NCI-H2171 (cell line): ENCODE measurements around the gene ZNF277.

Experiments used
- DNase-seq: peaks from one replicate; lab custom pipeline; 2025; lab: John Stamatoyannopoulos, UW

Gene ZNF277

DNA sequence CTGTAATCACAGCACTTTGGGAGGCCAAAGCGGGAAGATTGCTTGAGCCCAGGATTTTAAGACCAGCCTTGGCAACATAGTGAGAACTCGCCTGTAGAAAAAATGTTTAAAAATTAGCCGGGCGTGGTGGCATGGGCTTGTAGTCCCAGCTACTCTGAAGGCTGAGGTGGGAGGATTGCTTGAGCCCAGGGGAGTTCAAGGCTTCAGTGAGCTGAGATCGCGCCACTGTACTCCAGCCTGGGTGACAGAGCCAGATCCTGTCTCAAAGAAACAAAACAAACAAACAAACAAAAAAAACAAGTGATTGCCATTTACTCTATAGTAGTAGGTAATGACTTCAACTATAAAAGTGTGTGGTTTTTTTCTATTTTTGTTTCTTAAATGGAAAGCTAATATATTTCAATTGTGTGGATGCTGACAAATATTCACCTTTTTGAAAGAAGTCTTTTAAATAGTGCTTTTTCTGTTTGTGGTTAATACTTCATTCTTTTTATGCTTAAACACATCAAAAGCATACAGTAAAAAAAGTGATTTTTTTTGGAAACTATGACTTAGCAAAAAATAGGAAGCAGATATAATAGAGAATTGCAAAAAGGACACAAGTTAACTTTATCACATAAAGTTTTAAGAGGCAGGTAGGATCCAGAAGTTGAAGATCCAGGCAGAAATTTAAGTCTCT, 48.4 kb downstream of the ZNF277 start:
- DNase-seq = no peak

GRCh38 chr7:112255388-112255720, 48.9 kb downstream of the ZNF277 start:
- no peak for DNase-seq

DNA sequence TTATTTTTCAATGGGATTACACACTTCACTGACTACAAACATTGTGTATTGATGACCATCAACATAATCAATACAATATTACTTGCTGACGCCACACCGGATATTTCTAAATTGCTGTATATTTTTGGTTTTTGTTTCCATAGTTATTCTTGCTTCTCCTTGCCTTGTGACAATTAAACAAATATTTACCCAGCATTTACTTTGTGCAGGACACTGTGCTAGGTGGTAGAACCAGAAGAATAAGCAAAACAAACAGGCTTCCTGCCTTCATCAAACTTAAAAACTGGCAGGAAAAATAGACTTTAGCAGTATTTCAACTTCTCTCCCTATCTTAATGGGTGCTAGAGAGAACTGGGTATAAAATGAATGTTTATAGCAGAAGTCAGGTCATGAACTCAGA, 50.6 kb downstream of the ZNF277 start:
- no peak for DNase-seq

DNA sequence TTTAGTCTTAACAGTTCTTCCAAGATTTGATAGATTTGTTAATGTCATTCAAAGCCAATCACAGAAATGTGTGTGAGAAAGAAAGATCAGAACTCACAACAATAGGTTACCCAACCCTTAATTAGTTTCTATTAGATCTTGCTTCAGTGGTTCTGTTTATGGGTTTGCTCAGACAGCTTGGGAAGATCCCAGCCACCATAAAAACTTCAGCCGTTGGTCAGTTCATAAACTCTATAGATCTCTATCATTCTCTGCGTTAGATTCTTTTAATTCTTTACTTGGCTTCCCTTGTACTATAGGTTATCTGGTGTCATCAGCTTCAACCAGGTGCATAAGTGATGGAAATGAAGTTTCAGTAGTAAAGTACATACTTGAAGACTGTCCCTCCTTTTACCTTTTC, 54.4 kb downstream of the ZNF277 start:
- no peak for DNase-seq

DNA sequence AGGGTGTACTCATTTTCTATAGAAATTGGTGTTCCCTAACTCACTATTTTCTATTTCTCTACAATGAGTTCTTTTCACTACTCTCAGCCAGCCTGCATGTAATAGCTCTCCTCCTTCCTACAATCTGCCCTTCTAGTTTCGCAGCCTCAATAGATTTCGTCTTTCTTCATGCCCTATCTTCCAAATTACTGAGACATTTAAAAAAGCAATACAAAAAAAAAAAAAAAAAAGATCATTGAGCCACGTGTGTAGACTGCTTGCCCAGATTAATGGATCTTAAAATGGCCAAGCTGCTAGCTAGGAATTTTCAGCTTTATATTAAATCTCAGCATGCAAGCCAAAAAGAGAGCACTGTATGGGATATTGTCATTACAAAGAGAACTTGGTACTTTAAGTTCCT, 55.5 kb downstream of the ZNF277 start:
- no peak for DNase-seq

DNA sequence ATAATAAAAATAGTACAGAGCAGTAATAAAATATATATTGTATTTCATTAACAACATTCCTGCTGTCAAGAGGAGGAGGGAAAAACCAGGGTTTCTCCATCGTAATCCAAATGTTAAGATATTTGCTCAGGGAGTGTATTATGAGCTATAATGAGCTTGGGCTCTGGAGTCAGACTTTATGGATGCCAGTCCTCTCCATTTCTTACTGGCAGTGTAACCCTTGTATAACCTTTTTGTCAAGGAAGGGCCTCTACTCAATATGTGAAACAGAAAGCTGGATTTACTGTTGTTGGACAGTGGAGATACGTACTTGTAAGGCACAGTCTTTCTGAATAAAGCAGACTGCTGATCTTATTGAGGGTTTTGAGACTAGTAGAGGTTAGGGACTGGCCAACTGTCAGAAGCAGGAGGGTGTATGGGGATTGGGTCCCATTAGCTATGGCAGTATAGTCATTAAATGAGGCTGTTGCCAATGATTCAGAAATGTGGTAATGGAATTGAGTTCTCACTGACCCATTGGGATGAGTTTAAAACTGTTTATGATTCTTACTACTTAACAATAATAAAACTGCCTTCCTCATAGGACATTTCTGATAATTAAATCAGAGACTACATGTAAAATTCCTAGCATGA, 56.5 kb downstream of the ZNF277 start:
- DNase-seq = no peak

DNA sequence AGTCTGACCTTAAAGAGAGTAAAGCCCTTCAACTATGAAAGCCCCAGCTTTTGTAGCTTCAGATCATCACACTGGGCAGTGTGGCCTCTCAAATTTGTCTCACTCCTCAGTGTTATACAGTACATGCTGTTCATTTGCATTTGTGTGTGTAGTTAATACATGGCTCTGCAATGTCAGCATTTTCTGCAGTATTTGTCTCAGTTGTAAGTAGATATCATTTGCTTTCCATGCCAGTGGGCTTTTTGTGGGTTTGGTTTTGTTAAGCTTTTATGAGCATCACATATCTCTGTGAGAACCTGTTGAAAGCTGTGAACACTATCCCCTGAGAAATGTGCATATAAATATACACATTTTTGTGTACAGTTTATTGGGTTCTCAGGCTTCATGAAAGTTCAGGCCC, 57.0 kb downstream of the ZNF277 start:
- no peak for DNase-seq

DNA sequence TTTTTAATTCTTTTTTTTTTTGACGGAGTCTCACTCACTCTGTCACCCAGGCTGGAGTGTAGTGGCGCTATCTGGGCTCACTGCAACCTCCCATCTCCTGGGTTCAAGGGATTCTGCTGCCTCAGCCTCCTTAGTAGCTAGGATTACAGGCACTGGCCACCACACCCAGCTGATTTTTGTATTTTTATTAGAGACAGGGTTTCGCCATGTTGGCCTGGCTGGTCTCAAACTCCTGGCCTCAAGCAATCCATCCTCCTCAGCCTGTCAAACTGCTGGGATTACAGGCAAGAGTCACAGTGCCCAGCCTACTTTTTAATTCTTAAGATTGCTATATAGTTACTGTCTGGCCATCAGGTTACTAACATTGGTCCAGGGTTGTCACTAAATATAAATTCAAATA, 59.6 kb downstream of the ZNF277 start:
- DNase-seq = no peak

- no peak for DNase-seq
These were observed 60.2 kb downstream of the ZNF277 start for GRCh38 chr7:112266595-112267270.

- DNase-seq = no peak
These were observed 61.6 kb downstream of the ZNF277 start for GRCh38 chr7:112267944-112268691.

DNA sequence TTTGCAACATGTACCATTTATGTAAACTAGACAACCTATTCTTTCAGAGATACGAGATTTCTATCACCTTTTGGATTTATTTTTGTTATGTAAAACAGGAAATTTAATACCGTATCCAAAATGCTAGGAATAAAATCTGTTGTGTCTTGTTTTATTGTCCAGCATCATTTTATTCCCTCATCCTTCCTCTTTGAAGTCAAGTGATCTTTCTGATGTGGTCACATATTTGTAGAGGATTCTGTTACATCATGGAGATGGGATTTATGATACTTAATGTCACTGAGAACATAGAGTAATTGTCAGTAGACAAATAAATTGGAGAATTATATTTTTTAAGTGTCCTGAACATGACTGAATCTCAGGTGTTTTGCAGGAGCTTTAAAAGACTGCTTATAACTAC, 64.7 kb downstream of the ZNF277 start:
- no peak for DNase-seq

DNA sequence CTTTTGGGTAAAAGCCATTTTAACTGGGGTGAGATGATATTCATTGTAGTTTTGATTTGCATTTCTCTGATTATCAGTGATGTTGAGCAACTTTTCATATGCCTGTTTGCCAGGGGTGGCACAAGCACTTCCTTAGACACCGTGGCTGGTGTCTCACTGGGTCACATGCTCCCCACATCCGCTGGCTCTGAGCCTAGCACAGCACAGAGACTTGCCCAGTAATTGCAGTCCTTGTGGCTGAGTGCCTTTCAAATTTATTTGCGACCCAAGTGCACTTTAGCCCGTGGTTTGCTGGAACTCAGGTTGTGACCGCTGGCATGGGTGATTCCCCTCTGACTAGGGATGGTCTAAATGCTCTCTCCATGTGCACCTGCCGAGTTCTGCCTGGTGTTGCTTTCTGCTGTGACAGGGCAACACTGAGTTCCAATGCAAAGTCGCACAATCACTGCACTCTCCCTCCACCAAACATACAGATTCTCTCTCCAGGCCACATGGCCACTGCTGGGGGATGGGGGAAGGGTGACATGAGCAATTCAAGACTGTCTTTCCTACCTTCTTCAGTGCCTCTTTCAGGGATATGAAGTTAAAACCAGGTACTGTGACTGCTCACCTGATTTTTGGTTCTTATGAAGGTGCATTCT, 66.5 kb downstream of the ZNF277 start:
- DNase-seq = no peak

- DNase-seq = no peak
These were observed 72.5 kb downstream of the ZNF277 start for GRCh38 chr7:112279042-112279441.

- no peak for DNase-seq
These were observed 73.8 kb downstream of the ZNF277 start for GRCh38 chr7:112280267-112280666.

GRCh38 chr7:112282476-112283188, 76.1 kb downstream of the ZNF277 start:
- no peak for DNase-seq

DNA sequence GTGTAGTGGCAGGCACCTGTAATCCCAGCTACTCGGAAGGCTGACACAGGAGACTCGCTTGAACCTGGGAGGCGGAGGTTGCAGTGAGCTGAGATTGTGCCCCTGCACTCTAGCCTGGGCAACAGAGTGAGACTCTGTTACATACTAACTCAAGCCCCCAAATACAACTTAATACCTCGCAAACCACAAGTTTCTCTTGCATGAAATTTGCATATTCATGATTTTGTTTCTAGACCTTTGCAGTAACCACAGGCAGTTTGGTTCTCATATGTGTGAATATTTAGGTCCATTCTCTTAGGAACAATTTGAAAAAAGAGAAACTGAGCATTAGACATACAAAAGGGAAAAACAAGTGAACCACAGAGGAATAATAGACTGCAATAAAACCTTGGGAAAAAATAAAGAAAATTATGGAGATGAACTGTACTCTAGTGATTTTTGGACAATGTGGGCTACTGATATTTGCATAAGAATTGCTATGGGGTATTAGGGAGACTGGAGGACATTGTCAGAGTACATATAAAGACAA, 77.0 kb downstream of the ZNF277 start:
- no peak for DNase-seq

GRCh38 chr7:112286250-112287086, 80.0 kb downstream of the ZNF277 start:
- peak; percentile 90 for DNase-seq

- DNase-seq = no peak
These were observed 81.8 kb downstream of the ZNF277 start for GRCh38 chr7:112288301-112288700.

GRCh38 chr7:112290065-112290464, 83.6 kb downstream of the ZNF277 start:
- DNase-seq = no peak

- no peak for DNase-seq
These were observed 85.7 kb downstream of the ZNF277 start for GRCh38 chr7:112292162-112292561.

GRCh38 chr7:112293416-112293815, 86.9 kb downstream of the ZNF277 start:
- DNase-seq = no peak
